Effector memory CD8-positive, alpha-beta T cell (primary cell): ENCODE results near the gene MARCHF9.

ENCODE experiments used
- ATAC-seq: fragments of 150-1000 bp; cut with Tn5 transposase; replicated peaks from 2 replicates; pipeline ENCODE4 v1.10.0; 2021; ENCODE audit warnings: mild to moderate bottlenecking, moderate library complexity
- DNase-seq, 3 experiments: peaks; one replicate each; pipeline ENCODE4 v3.0.0; 2021
- H3K27ac Mint-ChIP-seq, 2 donors: one replicate each; pipeline ENCODE4 v1.8.0; 2022; ENCODE audit warnings: mild to moderate bottlenecking in 2 of 2, mixed read lengths in 2 of 2, moderate library complexity in 2 of 2
- H3K27me3 Mint-ChIP-seq, 2 donors: one replicate each; pipeline ENCODE4 v1.8.0; 2022; ENCODE audit warnings: mixed read lengths in 2 of 2
- H3K36me3 Mint-ChIP-seq: one replicate; pipeline ENCODE4 v1.8.0; 2022; ENCODE audit warnings: mild to moderate bottlenecking, moderate library complexity, mixed read lengths; ENCODE audit not compliant: insufficient read depth
- H3K4me1 Mint-ChIP-seq, 2 donors: one replicate each; pipeline ENCODE4 v1.8.0; 2022; ENCODE audit warnings: low read depth in 2 of 2, mixed read lengths in 2 of 2
- H3K4me3 Mint-ChIP-seq, 2 donors: one replicate each; pipeline ENCODE4 v1.8.0; 2022; ENCODE audit warnings: mild to moderate bottlenecking in 2 of 2, mixed read lengths in 2 of 2, moderate library complexity in 2 of 2
- H3K9me3 Mint-ChIP-seq, 2 donors: one replicate each; pipeline ENCODE4 v1.8.0; 2022; ENCODE audit warnings: mixed read lengths in 2 of 2

The MARCHF9 gene

DNA sequence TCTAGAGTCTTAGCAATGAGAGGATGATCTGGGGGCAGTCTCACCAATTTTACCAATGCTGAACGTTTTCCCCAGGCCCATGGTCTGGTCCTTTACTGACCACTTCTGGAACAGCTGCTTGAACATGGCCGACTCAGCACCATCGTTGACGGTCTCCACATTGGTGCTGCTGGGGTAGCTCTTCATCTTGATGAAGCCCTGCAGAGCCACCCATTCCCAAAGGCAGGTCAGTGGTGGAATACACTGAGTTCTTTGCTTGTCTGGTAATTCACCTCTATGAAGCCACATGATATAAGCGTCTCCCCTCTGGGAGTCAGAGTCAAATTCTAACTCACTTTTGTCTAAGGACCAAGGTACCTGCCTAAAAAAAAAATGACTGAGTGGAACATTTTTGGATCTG lies 53.4 kb downstream of the MARCHF9 start:
- ATAC-seq (no peak), DNase-seq (no peak)
- peaks cover 9% of the 10 kb centered on the region for H3K36me3 Mint-ChIP-seq
- H3K4me3 Mint-ChIP-seq: no peak overlapping the region
- H3K4me1 Mint-ChIP-seq: no peaks in the 10 kb centered on the region
- no peaks in the 10 kb centered on the region for H3K9me3 Mint-ChIP-seq
- H3K27ac Mint-ChIP-seq: no peak overlapping the region
- no peaks in the 10 kb centered on the region for H3K27me3 Mint-ChIP-seq

DNA sequence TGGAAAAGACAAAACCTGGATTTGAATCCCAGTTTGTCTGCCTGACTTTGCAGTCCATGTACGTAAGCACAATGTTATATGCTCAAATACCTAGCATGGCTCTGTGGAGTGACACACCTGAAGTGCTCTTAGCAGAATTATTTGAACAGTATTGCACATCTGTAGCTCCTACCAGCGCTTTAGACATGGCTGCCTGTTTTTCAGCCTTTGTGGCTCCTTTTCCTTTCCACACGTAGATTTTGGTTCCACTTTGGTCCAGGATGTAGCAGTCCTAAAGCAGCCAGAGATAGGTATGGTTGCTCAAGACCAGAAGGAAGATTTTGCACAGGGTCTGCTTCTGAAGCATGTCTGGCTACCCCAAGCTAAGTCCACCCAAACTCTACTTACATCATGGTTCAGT lies 54.5 kb downstream of the MARCHF9 start:
- Mint-ChIP-seq H3K27ac (no peak overlapping the region), H3K9me3 (no peaks in the 10 kb centered on the region), H3K36me3 (peaks cover 9% of the 10 kb centered on the region), H3K4me1 (no peaks in the 10 kb centered on the region), H3K27me3 (no peaks in the 10 kb centered on the region), H3K4me3 (no peak overlapping the region)
- DNase-seq: no peak
- ATAC-seq: no peak
